Erythroblast (primary cell): ENCODE measurements around the gene AK8.

Experiments used
- DNase-seq, 2 experiments: peaks; one replicate each; lab custom pipeline; 2025; lab: John Stamatoyannopoulos, UW
- GATA1 ChIP-seq: IDR thresholded peaks from 2 replicates; pipeline ENCODE4 v1.6.1; 2011; ENCODE audit warnings: low read depth, mild to moderate bottlenecking, control low read depth, low read length, moderate library complexity
- POLR2A ChIP-seq: IDR thresholded peaks from 2 replicates; pipeline ENCODE4 v1.6.1; 2011; ENCODE audit warnings: mild to moderate bottlenecking, low read length

AK8 gene

GRCh38 chr9:132702254-132702653 lies 175.8 kb downstream of the AK8 start:
- TF ChIP-seq POLR2A (no peak), GATA1 (no peak)
- DNase-seq = no peak

- no peak for DNase-seq
- no peak for TF ChIP-seq GATA1
- no peak for TF ChIP-seq POLR2A
These were observed 178.1 kb downstream of the AK8 start for GRCh38 chr9:132699956-132700355.

- no peak for DNase-seq
- TF ChIP-seq POLR2A (no peak), GATA1 (no peak)
These were observed 179.1 kb downstream of the AK8 start for GRCh38 chr9:132698989-132699388.

- peak in 1 of 2 experiments; percentile 14 for DNase-seq
- TF ChIP-seq GATA1 (no peak), POLR2A (no peak)
These were observed 180.9 kb downstream of the AK8 start for GRCh38 chr9:132697230-132697629.

GRCh38 chr9:132694144-132694543 lies 183.9 kb downstream of the AK8 start:
- no peak for TF ChIP-seq POLR2A
- TF ChIP-seq GATA1 = no peak
- DNase-seq = peak; percentile 25 to 46

GRCh38 chr9:132690696-132691095 lies 187.4 kb downstream of the AK8 start:
- TF ChIP-seq POLR2A (no peak), GATA1 (no peak)
- DNase-seq = no peak

GRCh38 chr9:132683873-132684272 lies 194.2 kb downstream of the AK8 start:
- no peak for DNase-seq
- no peak for TF ChIP-seq POLR2A
- TF ChIP-seq GATA1 = no peak

- TF ChIP-seq POLR2A = no peak
- no peak for TF ChIP-seq GATA1
- no peak for DNase-seq
These were observed 196.5 kb downstream of the AK8 start for GRCh38 chr9:132681561-132681960.

- TF ChIP-seq GATA1 (no peak), POLR2A (no peak)
- no peak for DNase-seq
These were observed 198.0 kb downstream of the AK8 start for GRCh38 chr9:132679946-132680625.

GRCh38 chr9:132677976-132678375 lies 200.1 kb downstream of the AK8 start:
- DNase-seq = no peak
- no peak for TF ChIP-seq GATA1
- no peak for TF ChIP-seq POLR2A
